Mammary epithelial cell (primary cell): Measurements from ENCODE around the gene CD86.

Source experiments
- EZH2 ChIP-seq: IDR thresholded peaks from 2 replicates; pipeline ENCODE4 v1.6.1; 2012; ENCODE audit warnings: low read length, inconsistent platforms, borderline replicate concordance
- TF ChIP-seq, protein P1 (sequence below), 2 donors: IDR thresholded peaks in 1 of 2; conservative IDR thresholded peaks in 1 of 2; 2 replicates each; pipeline ENCODE4 v1.5.1; 2011 to 2012; ENCODE audit warnings: inconsistent platforms in 2 of 2, low read length in 2 of 2, mild to moderate bottlenecking in 2 of 2, control low read depth in 1 of 2, low read depth in 1 of 2; ENCODE audit not compliant: insufficient read depth in 1 of 2; ENCODE audit errors: extremely low read depth in 1 of 2

DNA sequence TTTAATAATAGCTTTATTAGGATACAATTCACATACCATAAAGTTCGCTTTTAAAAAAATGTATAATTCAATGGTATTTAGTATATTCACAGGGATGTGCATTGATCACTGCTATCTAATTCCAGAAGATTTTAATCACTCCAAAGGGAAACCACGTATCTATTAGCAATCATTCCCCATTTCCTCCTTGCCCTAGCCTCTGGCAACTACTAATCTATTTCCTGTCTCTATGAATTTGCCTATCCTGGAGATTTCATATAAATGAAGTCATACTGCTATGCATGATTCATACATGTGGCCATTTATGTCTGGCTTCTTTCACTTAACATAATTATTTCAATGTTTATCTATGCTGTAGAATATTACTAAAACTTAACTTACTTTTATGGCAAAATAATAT is 96.3 kb downstream of the CD86 start:
- TF ChIP-seq, protein P1, sequence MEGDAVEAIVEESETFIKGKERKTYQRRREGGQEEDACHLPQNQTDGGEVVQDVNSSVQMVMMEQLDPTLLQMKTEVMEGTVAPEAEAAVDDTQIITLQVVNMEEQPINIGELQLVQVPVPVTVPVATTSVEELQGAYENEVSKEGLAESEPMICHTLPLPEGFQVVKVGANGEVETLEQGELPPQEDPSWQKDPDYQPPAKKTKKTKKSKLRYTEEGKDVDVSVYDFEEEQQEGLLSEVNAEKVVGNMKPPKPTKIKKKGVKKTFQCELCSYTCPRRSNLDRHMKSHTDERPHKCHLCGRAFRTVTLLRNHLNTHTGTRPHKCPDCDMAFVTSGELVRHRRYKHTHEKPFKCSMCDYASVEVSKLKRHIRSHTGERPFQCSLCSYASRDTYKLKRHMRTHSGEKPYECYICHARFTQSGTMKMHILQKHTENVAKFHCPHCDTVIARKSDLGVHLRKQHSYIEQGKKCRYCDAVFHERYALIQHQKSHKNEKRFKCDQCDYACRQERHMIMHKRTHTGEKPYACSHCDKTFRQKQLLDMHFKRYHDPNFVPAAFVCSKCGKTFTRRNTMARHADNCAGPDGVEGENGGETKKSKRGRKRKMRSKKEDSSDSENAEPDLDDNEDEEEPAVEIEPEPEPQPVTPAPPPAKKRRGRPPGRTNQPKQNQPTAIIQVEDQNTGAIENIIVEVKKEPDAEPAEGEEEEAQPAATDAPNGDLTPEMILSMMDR (conservative IDR thresholded peaks at IDR 0.05 in 1 of 2, IDR thresholded peaks at IDR 0.05 in 1 of 2; ENCODE audit: extremely low read depth in 1 of 2, insufficient read depth in 1 of 2, low read depth in 1 of 2, low read length in 2 of 2), result no peak
- no peak for TF ChIP-seq EZH2
